K562 (cell line): ENCODE results near the gene EEFSEC. TPM values are rescaled to one million over a fixed set of nuclear protein-coding genes. Genes with fewer than 3 reads are reported as not detected.

ENCODE experiments used
- HDAC1 ChIP-seq, 2 experiments: fragments of 450-650 bp; IDR thresholded peaks; 2 replicates each; pipeline ENCODE4 v1.6.1; 2016 to 2017; ENCODE audit warnings: inconsistent platforms in 1 of 2, mild to moderate bottlenecking in 1 of 2, moderate library complexity in 1 of 2
- KLF6 ChIP-seq: fragments of 250-450 bp; sonication (Bioruptor Pico); IDR thresholded peaks from 2 replicates; pipeline ENCODE4 v1.4.0; 2020; ENCODE audit warnings: mild to moderate bottlenecking, moderate library complexity, borderline replicate concordance
- MNT ChIP-seq, 2 experiments: fragments of 450-650 bp; conservative IDR thresholded peaks; 2 replicates each; pipeline ENCODE4 v1.6.1; 2017; ENCODE audit warnings: mild to moderate bottlenecking in 2 of 2, moderate library complexity in 2 of 2
- RBM22 ChIP-seq: fragments of 200-400 bp; formaldehyde crosslinking; IDR thresholded peaks from 2 replicates; pipeline ENCODE4 v1.6.1; 2018; ENCODE audit warnings: low read length, low read depth; ENCODE audit not compliant: poor library complexity, severe bottlenecking
- SMARCB1 ChIP-seq: IDR thresholded peaks from 2 replicates; pipeline ENCODE4 v1.6.1; 2011; ENCODE audit warnings: improper control_type of control experiment, low read depth; ENCODE audit not compliant: insufficient read length
- ZBTB9 ChIP-seq: fragments of 450-650 bp; formaldehyde crosslinking; IDR thresholded peaks from 2 replicates; pipeline ENCODE4 v1.4.0; 2020; ENCODE audit warnings: mild to moderate bottlenecking, moderate library complexity
- ZNF311 ChIP-seq: fragments of 250-450 bp; sonication (Bioruptor Pico); IDR thresholded peaks from 2 replicates; pipeline ENCODE4 v1.4.0; 2020; ENCODE audit warnings: mild to moderate bottlenecking, moderate library complexity
- ZNF431 ChIP-seq: sonication (generic); formaldehyde crosslinking; IDR thresholded peaks from 2 replicates; pipeline ENCODE4 v1.8.0; 2022; ENCODE audit warnings: mild to moderate bottlenecking, missing genetic modification reagents
- polyA plus RNA-seq, 8 experiments: library from polyadenylated mRNA; depleted of rRNA in 4 of 8; stranded (reverse) in 5 of 8; unstranded in 3 of 8; fragments of >200 nt; fragmentation: Nextera tagmentation in 2 of 8; fragmentation: Illumina TruSeq in 1 of 8; extraction: Ambion mirVana in 2 of 8; extraction: Trizol in 1 of 8; gene quantifications; 2 replicates each; pipeline versions ENCODE4 v1.2.1 to v1.2.3, GENCODE V29; 2011 to 2014; ENCODE audit warnings: inconsistent platforms in 1 of 8, missing spikeins in 1 of 8
- total RNA-seq, 7 experiments: library from RNA; depleted of rRNA in 6 of 7; stranded (reverse); fragments of >200 nt in 6 of 7; fragmentation: Illumina TruSeq in 2 of 7; extraction: Trizol in 2 of 7; gene quantifications; 2 replicates each; pipeline versions ENCODE4 v1.2.1 to v1.2.3, GENCODE V29; 2011 to 2021; ENCODE audit warnings: low replicate concordance in 1 of 7
- TF ChIP-seq, protein P1 (sequence below): fragments of 250-450 bp; sonication (Bioruptor Pico); IDR thresholded peaks from 2 replicates; pipeline ENCODE4 v1.8.0; 2021; ENCODE audit warnings: borderline replicate concordance, mild to moderate bottlenecking, moderate library complexity; ENCODE audit not compliant: poor library complexity, severe bottlenecking

The EEFSEC gene
- total and polyA plus RNA-seq, 9 of the 15 experiments (the other 6 are each of a cell fraction or from before 2014, with no cell fraction given) = 0.35 to 11.8 (median 7.7) TPM

DNA sequence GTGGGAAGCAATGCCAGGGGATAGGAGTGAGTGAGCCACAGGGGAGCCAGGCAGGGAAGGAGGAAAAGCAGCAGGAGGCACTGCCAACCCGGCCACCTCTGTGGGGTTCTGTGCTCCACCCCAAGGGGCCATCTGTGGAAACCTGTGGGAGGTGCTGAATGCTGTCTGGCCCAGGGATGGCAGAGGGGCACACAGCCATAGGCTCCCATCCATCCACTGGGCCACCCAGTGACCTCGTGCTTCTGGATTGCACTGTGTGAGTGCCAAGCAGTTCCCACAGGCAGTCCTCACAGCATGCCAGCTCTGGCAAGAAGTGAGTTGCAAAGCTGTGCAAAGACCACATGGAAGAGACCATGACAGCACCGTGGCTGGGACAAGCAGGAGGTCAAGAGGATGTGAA lies 285.9 kb downstream of the EEFSEC start (continued):
- TF ChIP-seq HDAC1 (IDR thresholded peaks at IDR 0.05) (no peak), RBM22 (no peak), ZBTB9 (no peak), KLF6 (no peak), ZNF431 (no peak), ZNF311 (no peak), SMARCB1 (no peak), MNT (conservative IDR thresholded peaks at IDR 0.05) (no peak)
- TF ChIP-seq, protein P1, sequence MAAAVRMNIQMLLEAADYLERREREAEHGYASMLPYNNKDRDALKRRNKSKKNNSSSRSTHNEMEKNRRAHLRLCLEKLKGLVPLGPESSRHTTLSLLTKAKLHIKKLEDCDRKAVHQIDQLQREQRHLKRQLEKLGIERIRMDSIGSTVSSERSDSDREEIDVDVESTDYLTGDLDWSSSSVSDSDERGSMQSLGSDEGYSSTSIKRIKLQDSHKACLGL (CRISPR knock-in tag) = no peak
